HG02852 (cell line): ENCODE measurements around the gene ALAS1.
A peak's percentile ranks its signal among the peaks of the same experiment; 100 is the strongest.
"Not testable (repeated sequence)": the region's sequence is repeated elsewhere in the genome, so short reads cannot be mapped to it uniquely, and the experiment has no call there.

Experiments used
- ATAC-seq: cut with Tn5 transposase; IDR thresholded peaks from one replicate; pipeline ENCODE4 v1.9.1; 2021; ENCODE audit warnings: mild to moderate bottlenecking, moderate library complexity; ENCODE audit not compliant: unreplicated experiment

The ALAS1 gene

DNA sequence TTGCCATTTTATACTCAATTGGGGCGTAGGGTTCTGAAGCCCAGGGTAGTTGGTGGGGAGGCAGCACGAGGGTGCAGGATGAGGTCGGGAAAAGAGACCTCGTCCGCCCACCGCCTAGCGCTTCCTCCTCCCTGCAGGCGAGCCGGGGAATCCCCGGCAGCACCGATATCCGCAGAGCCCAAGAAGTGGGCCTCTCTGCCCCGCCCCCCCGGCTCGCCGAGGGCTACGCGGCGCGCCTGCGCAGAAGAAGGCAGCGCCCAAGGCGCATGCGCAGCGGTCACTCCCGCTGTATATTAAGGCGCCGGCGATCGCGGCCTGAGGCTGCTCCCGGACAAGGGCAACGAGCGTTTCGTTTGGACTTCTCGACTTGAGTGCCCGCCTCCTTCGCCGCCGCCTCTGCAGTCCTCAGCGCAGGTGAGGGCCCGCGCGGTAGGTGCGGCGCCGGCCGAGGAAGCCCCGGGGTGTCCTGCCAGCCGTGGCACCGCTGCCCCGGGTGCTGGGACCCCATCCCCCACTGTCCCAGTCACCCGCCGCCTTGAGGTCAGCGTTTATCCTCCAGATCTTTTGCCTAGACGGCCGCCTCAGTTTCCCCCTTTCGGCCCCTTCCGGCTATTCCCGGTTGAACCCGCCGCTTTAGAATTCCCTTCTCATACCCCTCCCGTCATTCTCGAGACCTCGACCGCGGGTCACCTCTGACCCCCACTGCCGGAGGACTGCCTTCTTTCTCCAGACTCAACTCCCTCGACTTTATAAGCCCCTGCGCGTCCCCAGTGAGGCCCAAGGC, at the start of gene ALAS1:
Gene ALAS1 (plus strand): TSS at position 319 of the 784 bp plus-strand sequence. CDS start 1,082 bp downstream, outside the sequence.
- ATAC-seq: peak; percentile 74

DNA sequence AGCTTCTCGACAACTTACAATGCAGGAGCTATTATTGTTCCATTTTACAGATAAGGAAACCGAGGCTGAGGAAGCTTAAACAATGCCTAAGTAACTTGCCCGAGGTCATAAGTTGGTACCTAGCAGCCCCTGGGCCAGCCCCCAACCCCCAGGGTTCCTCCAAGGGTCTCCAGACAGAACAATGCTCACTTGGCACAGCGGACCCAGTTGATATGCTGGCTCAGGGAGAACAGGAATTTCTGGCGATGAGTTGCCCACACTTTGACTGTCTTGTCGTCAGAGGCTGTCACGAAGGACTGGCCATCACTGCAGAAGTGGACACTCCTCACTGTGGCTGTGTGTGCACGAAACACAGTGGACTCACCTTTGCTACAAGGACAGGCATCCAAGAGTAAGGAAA, 48.9 kb upstream of the ALAS1 start:
- ATAC-seq: no peak

DNA sequence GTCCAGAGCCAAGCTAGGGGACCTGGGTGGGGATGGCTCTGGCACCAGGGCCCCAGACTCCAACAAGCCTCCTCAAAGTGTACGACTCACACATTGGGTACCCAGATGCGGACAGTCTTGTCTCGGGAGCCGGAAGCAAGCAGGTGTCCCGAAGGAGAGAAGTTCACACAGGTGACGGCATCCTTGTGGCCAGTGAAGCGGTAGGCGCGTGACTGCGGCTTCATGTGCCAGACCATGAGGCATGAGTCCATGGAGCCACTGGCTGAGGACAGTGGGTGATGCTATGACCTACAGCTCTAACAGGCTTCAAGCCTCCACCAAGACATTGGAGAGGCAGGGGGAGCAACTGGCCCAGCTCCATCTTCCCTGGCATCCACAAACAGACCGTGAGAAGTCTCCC, 48.2 kb upstream of the ALAS1 start:
- no peak for ATAC-seq

DNA sequence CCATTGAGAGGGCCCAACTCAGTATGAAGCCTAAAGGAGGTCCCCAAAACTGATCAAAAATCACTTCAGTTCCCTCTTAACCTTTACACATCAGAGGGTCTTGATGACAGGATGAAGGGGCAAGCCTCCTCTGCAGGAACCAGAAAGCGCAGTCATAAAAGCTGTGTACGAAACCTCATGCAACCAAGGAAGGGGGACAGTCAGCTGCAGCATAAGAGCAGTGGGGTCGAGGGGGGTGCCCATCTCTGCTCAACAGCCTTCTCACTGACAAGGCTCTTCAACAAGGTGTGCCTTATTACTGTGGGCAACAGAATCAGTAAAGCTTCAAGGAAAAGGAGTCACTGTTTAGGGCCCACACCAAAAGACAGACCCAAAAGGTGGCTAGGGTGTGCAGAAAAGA, 47.6 kb upstream of the ALAS1 start:
- ATAC-seq: no peak

DNA sequence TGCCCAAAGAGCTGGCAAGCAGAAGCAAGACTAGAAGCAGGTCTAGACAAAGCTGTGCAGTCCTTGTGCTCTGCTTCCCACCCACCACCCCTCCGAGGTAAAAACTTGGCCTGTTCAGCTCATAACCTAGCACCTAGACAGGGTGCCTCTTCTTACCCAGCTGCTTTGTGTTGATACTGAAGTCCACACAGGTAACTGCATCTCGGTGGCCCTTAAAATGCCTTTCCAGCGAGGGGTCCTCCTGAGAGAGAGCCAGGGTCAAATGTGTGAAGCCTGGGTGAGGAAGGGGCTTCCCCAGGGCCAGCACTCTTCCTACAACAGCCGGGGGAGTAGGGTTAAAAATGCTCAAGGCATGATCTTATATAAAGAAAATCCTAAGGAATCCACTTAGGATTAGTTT, 47.1 kb upstream of the ALAS1 start:
- ATAC-seq: no peak

DNA sequence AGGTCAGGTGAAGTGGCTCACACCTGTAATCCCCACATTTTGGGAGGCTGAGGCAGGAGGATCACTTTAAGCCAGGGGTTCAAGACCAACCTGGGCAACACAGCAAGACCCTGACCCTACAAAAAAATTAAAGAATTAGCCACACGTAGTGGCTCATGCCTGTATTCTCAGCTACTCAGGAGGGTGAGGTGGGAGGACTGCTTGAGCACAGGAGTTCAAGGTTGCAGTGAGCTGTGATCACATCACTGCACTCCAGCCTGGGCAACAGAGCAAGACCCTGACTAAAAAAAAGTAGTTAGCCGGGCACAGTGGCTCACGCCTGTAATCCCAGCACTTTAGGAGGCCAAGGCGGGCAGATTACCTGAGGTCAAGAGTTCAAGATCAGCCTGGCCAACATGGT, 46.0 kb upstream of the ALAS1 start:
- not testable (repeated sequence) for ATAC-seq

DNA sequence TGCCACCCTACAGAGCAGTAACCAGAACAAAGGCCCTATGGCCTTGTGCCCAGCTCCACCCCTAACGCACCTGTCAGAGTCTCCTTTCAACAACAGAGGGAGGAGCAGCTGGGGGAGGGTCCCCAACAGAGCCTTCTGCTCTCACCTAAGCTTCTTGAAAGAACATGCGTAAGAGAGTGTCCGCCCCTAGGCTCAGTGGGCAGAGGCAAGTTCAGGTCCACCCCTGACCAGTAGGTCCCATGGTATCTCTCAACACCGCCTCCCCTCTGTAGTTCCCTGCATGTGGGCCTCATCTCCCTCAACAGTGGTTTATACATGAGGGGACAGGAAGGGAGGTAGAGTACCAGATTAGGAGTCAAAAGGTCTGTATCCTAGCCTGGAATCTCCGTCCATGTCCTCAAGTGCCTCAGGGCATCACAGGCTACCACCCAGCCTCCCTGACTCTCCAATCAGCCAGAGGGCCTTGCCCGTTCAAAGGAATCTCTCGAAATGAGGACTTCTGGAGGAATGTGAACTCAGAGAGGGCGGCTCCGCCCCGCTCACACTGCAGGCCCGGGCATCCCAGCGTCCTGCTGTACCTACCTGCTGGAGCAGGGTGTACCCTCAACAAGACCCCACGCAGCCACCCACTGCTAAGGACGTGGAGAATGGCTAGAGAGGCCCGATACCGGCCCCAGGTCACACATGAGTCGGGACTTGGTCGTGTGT, 44.4 kb upstream of the ALAS1 start:
- peak; percentile 5 for ATAC-seq

DNA sequence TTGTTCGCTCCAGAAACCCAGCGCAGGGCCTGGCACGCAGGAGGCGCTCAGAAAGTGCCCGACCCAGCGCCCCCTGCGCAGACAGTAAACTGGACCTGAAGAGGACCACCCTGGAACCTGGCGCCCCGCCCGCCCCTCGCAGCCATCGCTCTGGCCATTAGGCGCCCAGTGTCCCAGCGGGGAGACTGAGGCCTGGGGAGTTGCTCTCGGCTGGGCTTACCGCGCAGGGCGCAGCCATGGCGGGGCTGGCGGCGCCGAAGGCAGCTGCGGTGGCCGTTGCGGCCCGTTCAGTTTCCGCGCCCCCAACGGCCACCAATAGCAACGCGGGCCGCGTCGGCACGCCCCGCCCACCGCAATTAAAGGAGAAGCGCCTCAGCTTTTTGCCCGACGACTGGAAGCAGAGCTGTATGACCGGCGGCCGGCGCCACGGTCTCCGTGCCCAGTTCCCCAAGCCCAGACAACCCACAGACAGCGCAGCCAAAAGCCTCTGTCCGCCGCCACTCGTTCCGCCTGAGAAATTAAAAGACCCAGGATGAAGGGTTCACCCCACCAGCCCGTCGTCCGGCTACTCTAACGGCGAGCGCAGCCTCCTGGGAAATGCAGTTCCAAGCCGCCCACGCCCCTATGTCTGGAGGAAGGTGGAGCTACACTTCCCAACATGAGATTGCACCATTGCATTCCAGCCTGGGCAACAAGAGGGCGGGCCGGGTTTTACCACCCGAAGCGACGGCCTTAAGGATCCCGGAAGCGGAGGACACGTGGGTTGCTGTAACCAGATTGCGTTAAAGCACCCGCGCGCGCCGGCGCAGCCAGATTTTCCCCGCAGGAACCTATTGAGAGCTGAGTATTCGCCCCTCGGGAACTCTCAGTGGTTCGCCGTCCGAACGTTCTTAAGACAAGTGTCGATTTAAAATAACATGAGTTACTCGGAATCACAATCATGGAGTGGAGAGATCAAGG, 43.5 kb upstream of the ALAS1 start, which contains the start of gene POC1A:
Gene POC1A (minus strand): TSS at position 289 of the 960 bp plus-strand sequence. CDS start 51 bp downstream, at position 238.
- peak; percentile 86 for ATAC-seq

DNA sequence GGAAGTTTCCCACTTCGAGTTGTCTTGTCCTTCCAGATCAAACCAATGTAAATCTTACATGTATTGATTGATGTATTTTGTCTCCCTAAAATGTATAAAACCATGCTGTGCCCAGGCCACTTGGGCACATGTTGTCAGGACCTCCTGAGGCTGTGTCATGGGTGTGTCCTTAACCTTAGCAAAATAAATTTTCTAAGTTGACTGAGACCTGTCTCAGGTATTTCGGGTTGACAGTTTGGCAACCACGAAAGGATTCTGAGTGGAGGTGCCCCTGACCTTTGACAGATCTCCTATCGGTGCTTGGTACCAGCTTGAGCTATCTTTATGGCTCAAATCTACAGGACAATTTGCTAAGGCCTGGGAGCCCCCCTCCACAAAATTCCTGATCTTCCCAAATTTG, 42.0 kb upstream of the ALAS1 start:
- no peak for ATAC-seq

DNA sequence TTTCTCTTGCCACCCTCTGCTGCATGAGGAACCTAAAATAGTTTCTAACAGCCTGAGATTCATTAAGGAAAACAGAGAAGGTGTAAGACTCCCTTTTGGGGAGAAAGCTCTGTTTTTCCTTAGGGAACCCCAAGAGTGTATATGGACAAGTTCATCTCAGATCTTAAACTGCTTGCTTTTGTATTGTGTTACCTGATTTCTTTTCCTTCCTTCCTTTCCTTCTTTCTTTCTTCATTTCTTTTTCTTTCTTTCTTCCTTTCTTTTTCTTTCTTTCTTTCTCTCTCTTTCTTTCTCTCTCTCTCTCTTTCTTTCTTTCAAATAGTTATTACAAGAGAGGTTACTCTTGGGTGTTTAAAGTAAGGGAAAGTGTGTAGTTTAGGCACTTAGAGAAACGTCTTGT, 38.5 kb upstream of the ALAS1 start:
- no peak for ATAC-seq

DNA sequence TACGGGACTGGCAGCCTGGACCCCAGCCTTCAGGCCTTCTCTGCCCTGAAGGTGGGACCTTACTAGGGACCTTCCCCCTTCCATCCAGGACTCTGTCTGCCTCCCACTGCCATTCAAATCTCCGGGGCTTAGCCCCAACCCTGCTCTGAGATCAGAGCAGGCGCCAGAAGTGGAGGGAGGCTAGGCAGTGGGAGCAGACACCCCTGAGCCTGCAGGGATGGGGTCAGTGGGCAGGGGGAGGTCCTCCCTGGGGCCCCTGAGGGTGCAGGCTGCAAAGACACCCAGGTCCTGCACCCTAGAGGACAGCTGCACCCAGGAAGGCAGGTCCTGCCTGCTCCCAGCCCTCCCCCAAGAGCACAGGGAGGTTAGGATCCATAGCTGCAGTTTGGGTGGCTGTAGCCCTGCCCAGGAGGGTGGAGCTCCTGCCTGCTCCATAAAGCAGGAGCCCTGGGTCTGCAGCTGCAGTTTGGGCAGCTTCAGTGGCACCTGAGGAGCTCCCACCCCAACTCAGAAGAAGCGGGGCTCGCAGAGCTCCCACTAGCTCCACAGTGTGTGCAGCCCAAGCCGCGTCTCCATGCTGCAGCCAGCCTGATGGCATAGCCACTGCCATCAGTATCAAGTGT, 35.6 kb upstream of the ALAS1 start:
- ATAC-seq: no peak

DNA sequence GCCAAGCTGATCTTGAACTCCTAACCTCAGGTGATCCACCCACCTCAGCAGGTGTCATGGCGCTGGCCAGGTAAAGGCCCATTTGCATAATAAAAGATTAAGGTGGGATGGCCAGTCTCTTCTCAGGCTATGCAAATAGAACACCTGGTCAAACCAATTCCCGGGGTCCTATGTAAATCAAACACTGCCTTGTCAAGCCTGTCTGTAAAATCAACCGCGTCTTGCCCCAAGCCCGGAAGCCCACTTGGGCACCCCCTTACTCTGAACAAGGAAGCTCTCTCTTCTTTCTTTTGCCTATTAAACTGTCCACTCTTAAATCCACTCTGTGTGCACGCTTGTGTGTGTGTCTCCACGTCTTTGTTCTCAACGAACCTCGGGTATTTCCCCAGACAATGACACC, 30.7 kb upstream of the ALAS1 start:
- no peak for ATAC-seq

DNA sequence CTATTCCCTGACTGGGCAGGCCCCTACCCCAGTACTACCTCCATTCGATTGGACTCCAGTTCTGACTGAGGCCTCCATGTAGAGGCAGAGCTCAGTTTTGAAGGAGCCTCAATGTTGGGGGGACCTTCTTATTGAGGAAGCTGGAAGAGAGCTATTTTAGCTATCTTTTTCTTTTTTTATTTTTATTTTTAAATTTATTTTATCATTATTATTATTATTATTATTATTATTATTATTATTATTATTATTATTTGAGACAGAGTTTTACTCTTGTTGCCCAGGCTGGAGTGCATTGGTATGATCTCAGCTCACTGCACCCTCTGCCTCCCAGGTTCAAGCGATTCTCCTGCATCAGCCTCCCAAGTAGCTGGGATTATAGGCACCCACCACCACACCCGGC, 27.7 kb upstream of the ALAS1 start:
- ATAC-seq: not testable (repeated sequence)

DNA sequence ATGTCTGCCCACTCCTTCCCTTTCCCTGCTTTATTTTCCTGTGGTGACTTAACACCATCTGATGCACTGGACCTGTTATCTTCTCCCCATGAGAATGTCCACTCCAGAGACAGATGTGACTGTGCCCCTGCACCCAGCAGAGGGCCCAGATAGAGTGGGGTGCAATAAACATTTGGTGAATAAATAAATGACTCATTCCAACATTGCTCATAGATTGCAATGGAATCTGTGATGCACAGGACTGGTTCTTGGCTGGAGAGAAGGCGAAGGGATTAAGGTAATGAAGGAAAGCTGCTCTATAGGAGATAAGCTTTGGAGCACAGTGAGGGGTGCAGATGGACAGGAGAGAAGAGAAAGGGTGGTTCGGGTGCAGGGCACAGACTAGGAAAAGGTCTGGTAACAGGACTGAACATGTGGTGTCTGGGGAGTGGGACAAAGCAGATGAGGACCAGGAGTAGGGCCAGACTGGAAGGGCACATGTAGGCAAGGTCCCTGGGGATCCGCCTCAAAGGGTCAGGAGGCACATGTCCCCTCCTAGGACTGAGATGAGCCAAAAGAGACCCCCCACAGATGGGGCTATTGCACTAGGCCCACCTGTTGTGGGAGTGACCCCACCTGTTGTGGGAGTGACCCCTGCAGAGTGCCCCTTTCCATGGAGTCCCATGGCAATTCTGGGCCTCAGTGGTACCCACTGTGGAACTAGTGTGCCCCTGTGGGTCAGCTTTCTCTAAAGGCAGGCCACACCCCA, 26.3 kb upstream of the ALAS1 start:
- no peak for ATAC-seq

DNA sequence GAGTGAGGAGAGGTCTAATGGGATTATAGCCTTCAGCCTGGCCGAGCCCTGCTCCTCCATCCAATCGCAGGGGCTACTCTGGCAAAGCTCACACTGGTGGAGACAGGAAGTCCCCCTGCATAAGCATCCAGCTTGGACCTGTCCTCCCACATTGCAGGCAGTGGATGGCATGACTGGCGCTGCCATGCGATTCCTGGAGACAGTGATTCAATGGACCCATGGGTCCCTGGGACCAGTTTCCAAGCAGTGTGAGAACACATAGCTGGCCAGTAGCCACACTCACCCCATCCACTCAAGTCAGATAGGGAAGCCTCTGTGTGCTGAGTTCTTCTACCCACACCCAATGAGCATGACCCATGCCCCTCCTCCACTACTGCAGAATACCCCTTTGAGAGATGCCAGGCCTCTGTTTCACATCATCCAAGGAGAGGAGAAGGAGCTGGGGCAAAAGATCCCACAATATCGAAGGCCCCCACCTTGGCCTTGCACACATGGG, 25.6 kb upstream of the ALAS1 start:
- ATAC-seq: no peak

DNA sequence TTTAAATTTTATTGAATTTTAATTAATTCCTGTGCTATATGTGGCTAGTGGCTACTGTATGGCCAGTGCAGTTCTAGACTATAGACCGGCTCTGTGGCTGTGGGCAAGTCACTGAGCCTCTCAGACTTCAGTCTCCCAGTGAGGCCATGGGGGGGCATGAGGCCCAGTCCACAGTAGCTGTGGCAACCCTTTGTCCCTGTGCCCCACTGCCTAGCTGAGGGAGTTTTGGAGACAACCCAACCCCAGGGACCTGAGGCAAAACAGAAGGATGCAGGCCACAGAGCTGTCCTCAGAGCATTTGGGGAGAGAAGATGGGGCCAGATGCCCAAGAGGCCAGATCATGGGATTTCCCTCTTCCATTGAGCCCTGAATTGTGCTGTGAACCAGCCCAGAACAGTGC, 24.9 kb upstream of the ALAS1 start:
- ATAC-seq: no peak

DNA sequence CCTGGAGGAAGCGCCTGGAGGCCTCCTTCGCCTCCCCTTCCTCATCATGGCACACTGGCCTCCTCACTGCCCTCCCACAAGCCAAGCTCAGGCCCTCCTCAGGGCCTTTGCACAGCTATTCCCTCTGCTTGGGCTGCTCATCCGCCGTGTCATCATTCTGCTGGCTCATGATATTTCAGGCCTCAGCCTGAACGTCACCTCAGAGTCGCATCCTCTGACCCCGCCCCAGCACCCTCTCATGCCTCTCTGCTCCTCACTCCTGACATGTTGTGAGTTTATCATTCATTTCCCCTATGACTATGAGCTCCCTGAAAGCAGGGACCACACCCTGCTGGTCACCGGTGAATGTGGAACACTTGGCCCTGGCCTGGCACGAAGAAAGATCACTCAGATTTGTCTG, 23.1 kb upstream of the ALAS1 start:
- no peak for ATAC-seq

DNA sequence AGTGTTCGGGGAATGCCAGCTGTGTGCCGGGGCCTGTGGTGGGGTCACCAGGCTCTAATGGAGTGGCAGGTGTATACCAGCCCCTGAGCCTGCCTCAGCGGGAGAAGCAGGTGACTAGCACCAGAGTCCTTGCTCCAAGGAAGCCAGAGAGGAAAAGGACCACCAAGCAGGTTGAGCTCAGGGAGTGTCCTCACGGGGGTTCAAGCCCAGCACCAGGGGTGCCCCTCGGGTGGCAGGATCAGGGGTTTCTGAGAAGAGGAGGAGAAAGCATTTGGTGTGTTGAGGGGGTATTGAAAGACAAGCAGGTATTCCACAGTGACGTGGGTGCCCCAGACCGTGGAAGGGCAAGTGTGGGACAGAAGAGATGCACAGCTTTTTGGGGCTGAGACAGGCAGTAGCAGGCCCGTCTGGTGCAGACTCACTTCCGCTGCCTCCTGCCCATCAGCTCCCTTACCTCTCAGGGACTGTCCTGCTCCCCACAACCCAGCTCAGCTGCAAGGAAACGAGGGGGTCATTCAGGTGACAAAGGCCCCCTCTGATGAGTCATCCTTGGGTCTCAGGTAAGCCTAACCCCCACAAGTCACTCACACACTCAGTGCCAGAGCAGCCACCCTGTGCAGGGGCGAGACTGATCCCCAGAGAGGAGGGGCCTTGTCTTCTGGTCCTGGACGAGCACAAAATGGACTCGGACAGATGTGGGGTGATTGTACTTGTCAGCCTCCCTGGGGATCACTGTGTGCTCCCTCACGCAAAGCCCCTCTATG, 22.4 kb upstream of the ALAS1 start:
- ATAC-seq: no peak

DNA sequence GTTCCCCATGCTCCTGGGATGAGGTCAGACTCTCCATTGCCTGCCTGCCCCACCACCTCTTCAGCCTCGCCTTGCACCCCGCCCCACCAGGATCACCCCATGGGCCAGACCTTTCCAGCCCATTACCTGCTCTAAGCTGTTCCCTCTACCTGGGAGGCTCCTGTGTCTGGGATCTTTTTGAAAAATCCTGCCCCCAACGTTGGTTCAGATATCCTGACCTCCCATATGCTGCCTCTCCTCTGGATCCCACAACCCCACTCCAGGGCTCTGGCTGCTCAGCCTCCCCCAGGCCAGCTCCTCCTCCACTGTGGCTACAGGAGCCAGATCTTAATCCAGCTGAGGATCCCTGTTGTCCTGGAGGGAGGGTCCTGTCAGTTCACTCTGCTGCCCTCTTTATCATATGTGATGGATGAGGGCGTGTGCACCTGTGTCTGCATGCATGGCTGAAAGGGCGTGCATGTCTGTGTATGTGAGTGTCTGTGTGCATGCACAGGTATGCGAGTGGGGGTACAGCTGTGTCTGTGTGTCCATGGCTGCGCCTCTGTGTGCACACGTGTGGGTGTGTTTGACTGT, 21.7 kb upstream of the ALAS1 start:
- ATAC-seq: no peak
